Activated naive CD4-positive, alpha-beta T cell treated with anti-CD3 and anti-CD28 coated beads, Interleukin-2, amount 10 ng/mL, durations not matched to agents 7 days and 5 days (primary cell): Measurements from ENCODE around the gene MVB12B.

Experiments used
- CTCF ChIA-PET: fragments of 350-600 bp; sonication (Branson Sonifier 250); formaldehyde crosslinking; loops from one replicate; lab custom pipeline; 2021; ENCODE audit warnings: antibody characterized with exemption; lab: Charles Lee
- DNase-seq: peaks from one replicate; pipeline ENCODE4 v3.0.0-alpha.2; 2020
- H3K27ac Mint-ChIP-seq: one replicate; pipeline ENCODE4 v1.8.0; 2021; ENCODE audit warnings: mild to moderate bottlenecking, moderate library complexity, mixed read lengths
- H3K27me3 Mint-ChIP-seq: one replicate; pipeline ENCODE4 v1.8.0; 2021; ENCODE audit warnings: mild to moderate bottlenecking, mixed read lengths
- H3K36me3 Mint-ChIP-seq: one replicate; pipeline ENCODE4 v1.8.0; 2021; ENCODE audit warnings: mixed read lengths
- H3K4me1 Mint-ChIP-seq: one replicate; pipeline ENCODE4 v1.8.0; 2021; ENCODE audit warnings: mixed read lengths
- H3K4me3 Mint-ChIP-seq: one replicate; pipeline ENCODE4 v1.8.0; 2021; ENCODE audit warnings: mild to moderate bottlenecking, moderate library complexity, mixed read lengths
- H3K9me3 Mint-ChIP-seq: one replicate; pipeline ENCODE4 v1.8.0; 2021; ENCODE audit warnings: mixed read lengths

The MVB12B gene

DNA sequence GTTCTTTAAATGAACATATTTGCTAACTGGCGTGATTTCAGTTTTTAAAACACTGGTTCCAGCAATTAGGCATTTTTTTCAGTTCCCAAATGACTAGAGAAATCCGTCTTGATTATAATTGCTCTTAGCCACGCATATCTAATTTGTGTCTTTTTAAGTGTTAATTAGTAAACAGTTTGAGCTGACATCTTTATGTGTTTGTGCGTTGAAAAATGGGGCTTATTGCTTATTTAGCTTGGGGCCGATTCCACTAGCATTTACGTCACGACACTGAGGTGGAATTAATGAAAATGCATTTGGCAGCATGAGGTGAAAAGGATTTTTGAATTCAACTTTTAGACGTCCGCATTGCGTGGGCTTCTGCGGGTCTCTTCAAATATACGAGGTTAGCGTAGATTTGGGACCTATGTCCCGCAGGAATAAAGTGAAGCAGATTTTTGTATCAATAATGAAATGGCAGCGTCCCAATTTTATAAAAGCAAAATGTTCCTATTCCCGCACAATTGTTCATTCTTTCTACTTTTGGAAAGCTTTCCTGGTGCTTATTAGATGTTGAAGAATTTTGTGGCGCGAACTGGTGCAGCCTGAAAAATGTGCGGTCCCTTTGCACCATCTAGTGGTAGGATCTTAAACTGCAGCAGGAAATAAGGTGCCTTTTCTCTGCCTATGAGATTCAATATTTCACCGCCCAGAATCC, 164.4 kb downstream of the MVB12B start:
- no peaks in the 10 kb centered on the region for H3K36me3 Mint-ChIP-seq
- peaks cover 59% of the 10 kb centered on the region for H3K27me3 Mint-ChIP-seq
- DNase-seq = peak; percentile 66
- H3K4me1 Mint-ChIP-seq = peaks cover 13% of the 10 kb centered on the region
- no peak overlapping the region for H3K4me3 Mint-ChIP-seq
- CTCF ChIA-PET = interaction anchor here (0.7 to 3.2 kb wide), 33 partner anchors 8 to 1084 kb away, joined by 3 to 49 read pairs (median 4); no protein-coding TSS in a partner anchor
- no peak overlapping the region for H3K27ac Mint-ChIP-seq
- no peaks in the 10 kb centered on the region for H3K9me3 Mint-ChIP-seq

DNA sequence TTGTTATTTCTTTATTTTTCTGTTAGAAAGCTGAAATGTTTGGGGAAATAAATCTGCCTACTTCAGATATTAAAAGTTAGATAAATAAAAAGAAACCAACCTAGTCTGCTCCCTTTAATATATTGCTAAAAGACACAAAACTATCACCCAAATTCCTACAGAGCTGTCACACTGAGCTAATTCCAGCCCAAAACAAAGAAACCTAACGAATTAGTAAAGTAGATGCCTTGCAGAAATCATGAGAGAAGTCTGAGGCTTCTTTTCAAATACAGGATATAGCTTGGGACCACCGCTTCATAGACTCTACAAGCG, 164.9 kb downstream of the MVB12B start:
- H3K9me3 Mint-ChIP-seq = no peaks in the 10 kb centered on the region
- no peak overlapping the region for H3K4me3 Mint-ChIP-seq
- CTCF ChIA-PET = interaction anchor here (0.7 to 3.2 kb wide), 27 partner anchors 9 to 1084 kb away, joined by 3 to 49 read pairs (median 4); no protein-coding TSS in a partner anchor
- H3K36me3 Mint-ChIP-seq = no peaks in the 10 kb centered on the region
- H3K27me3 Mint-ChIP-seq = peaks cover 56% of the 10 kb centered on the region
- no peak overlapping the region for H3K27ac Mint-ChIP-seq
- DNase-seq = no peak
- peaks cover 13% of the 10 kb centered on the region for H3K4me1 Mint-ChIP-seq

DNA sequence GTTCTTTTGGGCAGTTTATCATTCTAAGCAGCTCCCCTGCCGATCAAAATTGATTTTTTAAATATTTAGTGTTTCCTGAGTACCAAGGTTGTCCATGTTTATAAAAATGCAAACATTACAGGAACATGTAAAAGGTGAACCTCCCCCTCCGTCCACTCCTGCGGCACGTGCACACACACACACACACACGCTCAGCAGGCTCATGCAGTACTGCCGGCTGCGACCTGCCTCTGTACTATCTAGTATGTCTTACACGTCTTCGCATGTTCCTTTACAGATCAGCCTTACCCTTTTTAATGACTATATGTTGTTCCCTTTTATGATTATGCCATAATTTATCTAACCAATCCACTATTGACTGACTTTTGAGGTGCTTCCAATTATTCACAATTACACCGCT, 165.3 kb downstream of the MVB12B start:
- Mint-ChIP-seq H3K4me1 (peaks cover 13% of the 10 kb centered on the region), H3K27ac (no peak overlapping the region), H3K36me3 (no peaks in the 10 kb centered on the region), H3K27me3 (peaks cover 56% of the 10 kb centered on the region), H3K4me3 (no peak overlapping the region), H3K9me3 (no peaks in the 10 kb centered on the region)
- no peak for DNase-seq
- CTCF ChIA-PET = interaction anchor here (0.7 to 3.2 kb wide), 25 partner anchors 8 to 1085 kb away, joined by 3 to 49 read pairs (median 4); no protein-coding TSS in a partner anchor

DNA sequence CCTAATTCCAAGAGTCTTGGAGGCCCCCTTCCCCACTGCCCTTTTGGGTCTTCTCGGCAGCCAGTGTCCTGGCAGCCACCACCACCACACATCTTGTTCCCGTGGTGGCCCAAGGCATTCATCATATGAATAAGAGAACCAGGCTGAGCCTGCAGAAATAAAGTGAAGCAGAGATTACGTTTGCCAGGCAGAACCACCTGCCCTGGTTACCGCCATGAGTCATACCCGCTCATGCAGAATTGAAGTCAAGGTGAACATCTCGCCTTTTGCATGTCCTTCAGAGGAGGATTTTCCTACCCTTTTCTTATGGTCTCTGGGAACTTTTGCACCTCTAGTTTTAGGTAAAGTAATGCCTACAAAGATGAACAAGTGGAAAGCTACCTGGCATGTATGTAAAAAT, 167.6 kb downstream of the MVB12B start:
- no peak overlapping the region for H3K27ac Mint-ChIP-seq
- CTCF ChIA-PET = no interaction called here
- no peaks in the 10 kb centered on the region for H3K9me3 Mint-ChIP-seq
- H3K27me3 Mint-ChIP-seq = peaks cover 47% of the 10 kb centered on the region
- H3K4me3 Mint-ChIP-seq = no peak overlapping the region
- H3K4me1 Mint-ChIP-seq = peaks cover 13% of the 10 kb centered on the region
- no peaks in the 10 kb centered on the region for H3K36me3 Mint-ChIP-seq
- no peak for DNase-seq

DNA sequence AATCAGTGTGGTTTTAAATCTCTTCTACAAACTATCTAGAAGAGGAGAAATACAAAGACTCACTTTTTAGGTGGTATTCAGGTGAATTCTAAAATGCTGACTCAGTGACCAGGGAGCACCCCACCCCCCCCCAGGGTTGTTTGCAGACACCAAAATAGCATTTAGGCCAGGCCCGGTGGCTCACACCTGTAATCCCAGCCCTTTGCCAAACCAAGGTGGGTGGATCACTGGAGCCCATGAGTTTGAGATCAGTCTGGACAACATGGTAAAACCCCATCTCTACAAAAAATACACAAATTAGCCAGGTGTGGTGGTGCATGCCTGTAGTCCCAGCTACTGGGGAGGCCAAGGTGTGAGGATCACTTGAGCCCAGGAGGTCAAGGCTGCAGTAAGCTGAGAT, 168.1 kb downstream of the MVB12B start:
- CTCF ChIA-PET = interaction anchor here (0.6 kb wide), 1 partner anchor 1612 kb away, joined by 3 read pairs; no protein-coding TSS in a partner anchor
- H3K4me1 Mint-ChIP-seq = peaks cover 15% of the 10 kb centered on the region
- H3K9me3 Mint-ChIP-seq = no peaks in the 10 kb centered on the region
- no peak for DNase-seq
- H3K27ac Mint-ChIP-seq = no peak overlapping the region
- no peak overlapping the region for H3K4me3 Mint-ChIP-seq
- no peaks in the 10 kb centered on the region for H3K36me3 Mint-ChIP-seq
- H3K27me3 Mint-ChIP-seq = peaks cover 47% of the 10 kb centered on the region

DNA sequence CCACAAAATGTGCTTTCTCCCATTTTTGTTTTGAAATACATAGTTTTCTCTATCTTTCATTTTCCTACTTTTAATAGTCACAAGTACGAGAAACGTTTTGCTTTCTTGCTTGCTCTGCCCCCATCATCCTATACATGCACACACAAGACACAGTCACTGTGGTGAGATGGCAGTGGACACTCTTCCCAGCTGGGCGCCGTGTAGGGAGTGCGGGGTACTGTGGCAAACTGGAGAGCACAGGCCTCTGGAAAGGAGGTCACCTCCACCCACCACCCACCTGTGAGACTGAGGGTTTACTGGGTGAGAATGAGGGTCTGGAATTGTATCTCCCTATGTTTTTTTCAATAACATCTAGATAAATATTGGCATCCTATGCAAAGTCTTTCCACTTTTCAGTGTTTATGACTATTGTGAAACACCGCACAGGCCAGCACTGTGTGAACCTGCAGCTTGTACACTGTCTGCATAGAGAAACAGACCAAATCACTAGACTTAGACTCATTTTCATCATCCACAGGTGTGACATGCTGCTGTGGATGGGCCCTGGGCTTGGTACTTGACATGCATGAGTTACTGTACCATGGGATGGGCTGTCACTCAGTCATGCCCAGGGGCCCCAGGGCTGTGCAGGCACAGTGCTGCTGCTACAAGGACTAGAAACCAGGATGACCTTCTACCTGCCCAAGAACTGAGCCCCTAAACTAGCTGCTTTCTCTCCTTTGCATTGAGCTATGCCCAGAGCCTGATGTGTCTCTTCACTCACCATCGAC, 169.0 kb downstream of the MVB12B start:
- H3K36me3 Mint-ChIP-seq = no peaks in the 10 kb centered on the region
- H3K9me3 Mint-ChIP-seq = no peaks in the 10 kb centered on the region
- H3K27me3 Mint-ChIP-seq = peaks cover 47% of the 10 kb centered on the region
- DNase-seq = no peak
- no peak overlapping the region for H3K27ac Mint-ChIP-seq
- H3K4me3 Mint-ChIP-seq = no peak overlapping the region
- peaks cover 9% of the 10 kb centered on the region for H3K4me1 Mint-ChIP-seq
- CTCF ChIA-PET = interaction anchor here (0.6 to 7.5 kb wide), 2 partner anchors 61 to 1612 kb away, joined by 3 to 109 read pairs; no protein-coding TSS in a partner anchor

DNA sequence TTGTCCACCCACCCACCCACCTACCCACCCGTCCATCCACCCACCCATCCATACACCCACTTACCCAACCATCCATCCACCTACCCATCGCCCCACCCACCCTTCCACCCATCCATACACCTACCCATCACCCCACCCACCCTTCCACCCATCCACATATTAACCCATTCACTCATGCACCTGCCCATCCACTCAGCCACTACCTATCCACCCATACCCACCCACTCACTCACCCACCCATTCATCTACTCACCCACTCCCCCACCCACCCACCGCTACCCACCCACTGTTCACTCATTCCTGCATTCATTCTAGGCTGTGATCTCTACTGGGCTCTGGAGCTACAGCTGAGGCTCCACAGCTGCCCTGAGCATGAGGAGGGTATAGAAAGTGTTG, 169.6 kb downstream of the MVB12B start:
- CTCF ChIA-PET = interaction anchor here (7.5 kb wide), 1 partner anchor 60 kb away, joined by 109 read pairs; no protein-coding TSS in a partner anchor
- no peak overlapping the region for H3K27ac Mint-ChIP-seq
- DNase-seq = no peak

DNA sequence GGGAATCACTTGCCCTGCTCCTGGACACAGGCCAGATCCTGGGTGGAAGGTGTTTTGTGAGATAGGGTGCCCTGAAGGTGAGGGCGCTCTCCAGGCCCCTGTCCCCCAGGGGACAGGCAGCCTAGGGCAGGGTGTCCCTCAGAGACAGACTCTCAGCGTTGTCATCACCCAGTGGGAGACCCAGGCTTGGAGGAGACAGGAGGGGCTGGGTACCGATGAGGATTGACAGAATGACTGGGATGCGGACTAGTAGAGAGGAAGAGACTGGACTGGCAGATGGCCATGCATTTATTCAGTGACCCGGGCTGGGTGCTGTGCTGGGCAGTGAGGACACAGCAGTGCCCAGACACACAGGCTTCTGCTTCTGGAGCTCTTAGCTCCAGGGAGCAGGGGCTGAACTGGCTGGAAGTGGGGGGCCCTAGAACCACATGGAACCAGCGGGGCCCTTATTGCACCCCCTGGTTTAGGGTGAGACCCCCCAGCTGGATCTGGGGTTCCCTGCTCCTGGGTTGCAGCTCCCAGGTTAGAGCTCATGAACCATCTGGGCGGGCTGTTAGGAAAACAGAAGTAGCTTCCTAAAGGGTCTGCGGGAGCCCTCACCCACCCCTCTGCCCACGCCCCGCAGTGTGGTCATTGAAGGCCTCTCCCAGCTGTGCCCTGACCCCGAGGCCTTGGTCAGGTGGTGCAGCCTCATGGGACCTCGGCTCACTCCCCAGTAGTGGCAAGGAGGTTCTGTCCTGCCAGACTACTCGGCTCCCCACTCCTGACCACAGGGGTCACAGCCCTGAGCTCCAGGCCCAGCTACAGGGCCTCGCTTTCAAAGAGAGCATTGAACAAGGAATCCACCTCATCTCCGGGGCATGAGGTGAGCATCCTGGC, 170.4 kb downstream of the MVB12B start:
- Mint-ChIP-seq H3K27me3 (peaks cover 55% of the 10 kb centered on the region), H3K36me3 (no peaks in the 10 kb centered on the region), H3K4me3 (no peak overlapping the region), H3K4me1 (peaks cover 2% of the 10 kb centered on the region), H3K27ac (no peak overlapping the region), H3K9me3 (no peaks in the 10 kb centered on the region)
- no peak for DNase-seq
- CTCF ChIA-PET = interaction anchor here (2.2 to 7.5 kb wide), 2 partner anchors 59 to 66 kb away, joined by 13 to 109 read pairs; no protein-coding TSS in a partner anchor

More for the DNA sequence above, 169.6 kb downstream of the MVB12B start:
- H3K9me3 Mint-ChIP-seq = no peaks in the 10 kb centered on the region
- no peak overlapping the region for H3K4me3 Mint-ChIP-seq
- H3K4me1 Mint-ChIP-seq = peaks cover 4% of the 10 kb centered on the region
- peaks cover 53% of the 10 kb centered on the region for H3K27me3 Mint-ChIP-seq
- no peaks in the 10 kb centered on the region for H3K36me3 Mint-ChIP-seq

DNA sequence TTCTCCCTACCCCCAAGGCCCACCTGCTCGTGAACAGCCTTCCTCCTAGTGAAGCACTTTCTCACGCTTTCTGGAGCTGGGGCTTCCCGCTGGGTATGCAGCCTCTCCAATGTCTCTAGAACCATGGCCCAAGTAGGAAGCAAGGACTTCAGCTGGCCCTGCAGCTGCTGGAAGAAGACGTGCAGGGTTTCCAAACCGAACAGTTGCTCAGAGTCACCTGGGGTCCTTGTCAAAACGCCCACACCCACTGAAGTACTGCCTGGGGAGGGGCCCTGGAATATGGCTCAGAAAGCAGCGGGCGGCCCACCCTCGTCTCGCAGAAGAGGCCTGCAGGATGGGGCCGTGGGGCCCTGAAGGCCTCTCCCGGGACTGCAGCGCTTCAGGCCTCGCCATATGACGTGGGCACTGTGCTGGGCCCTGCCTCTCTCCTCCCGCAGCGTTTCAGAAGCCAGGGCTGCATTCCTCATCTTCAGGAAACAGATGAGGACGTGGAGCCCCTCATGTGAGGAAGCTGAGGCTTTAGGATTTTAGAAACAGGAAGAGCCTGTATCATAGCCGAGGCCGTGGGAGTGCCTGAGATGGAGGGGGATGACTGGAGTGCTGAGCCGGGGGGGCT, 171.1 kb downstream of the MVB12B start:
- CTCF ChIA-PET = interaction anchor here (1.4 to 7.5 kb wide), 4 partner anchors 41 to 65 kb away, joined by 4 to 109 read pairs (median 10); no protein-coding TSS in a partner anchor
- no peaks in the 10 kb centered on the region for H3K9me3 Mint-ChIP-seq
- no peak for DNase-seq
- H3K36me3 Mint-ChIP-seq = no peaks in the 10 kb centered on the region
- peaks cover 50% of the 10 kb centered on the region for H3K27me3 Mint-ChIP-seq
- no peak overlapping the region for H3K4me3 Mint-ChIP-seq
- no peak overlapping the region for H3K27ac Mint-ChIP-seq
- peaks cover 2% of the 10 kb centered on the region for H3K4me1 Mint-ChIP-seq

DNA sequence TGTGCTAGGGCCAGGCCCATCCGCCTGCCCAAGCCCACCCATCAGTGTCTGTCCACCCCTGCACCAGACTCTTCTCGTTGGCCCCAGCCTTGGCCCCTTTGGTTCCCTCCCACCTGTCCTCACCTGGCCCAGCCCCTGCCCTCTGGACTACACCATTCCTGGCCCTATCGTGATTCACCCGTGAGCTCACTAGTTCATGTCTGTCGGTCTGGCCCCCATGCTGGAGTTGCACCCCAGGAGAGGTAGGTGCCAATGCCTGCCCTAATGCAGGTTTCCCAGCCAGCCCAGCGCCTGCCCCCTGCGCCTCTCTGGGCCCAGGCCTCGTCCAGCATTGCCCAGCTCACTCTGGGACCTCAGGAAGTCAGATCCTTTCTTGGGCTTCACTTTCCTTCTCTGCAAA, 171.7 kb downstream of the MVB12B start:
- Mint-ChIP-seq H3K27ac (no peak overlapping the region), H3K9me3 (no peaks in the 10 kb centered on the region), H3K4me3 (no peak overlapping the region), H3K4me1 (peaks cover 2% of the 10 kb centered on the region), H3K27me3 (peaks cover 50% of the 10 kb centered on the region), H3K36me3 (no peaks in the 10 kb centered on the region)
- DNase-seq = no peak
- CTCF ChIA-PET = interaction anchor here (0.7 to 7.5 kb wide), 13 partner anchors 9 to 163 kb away, joined by 3 to 109 read pairs (median 3); no protein-coding TSS in a partner anchor

DNA sequence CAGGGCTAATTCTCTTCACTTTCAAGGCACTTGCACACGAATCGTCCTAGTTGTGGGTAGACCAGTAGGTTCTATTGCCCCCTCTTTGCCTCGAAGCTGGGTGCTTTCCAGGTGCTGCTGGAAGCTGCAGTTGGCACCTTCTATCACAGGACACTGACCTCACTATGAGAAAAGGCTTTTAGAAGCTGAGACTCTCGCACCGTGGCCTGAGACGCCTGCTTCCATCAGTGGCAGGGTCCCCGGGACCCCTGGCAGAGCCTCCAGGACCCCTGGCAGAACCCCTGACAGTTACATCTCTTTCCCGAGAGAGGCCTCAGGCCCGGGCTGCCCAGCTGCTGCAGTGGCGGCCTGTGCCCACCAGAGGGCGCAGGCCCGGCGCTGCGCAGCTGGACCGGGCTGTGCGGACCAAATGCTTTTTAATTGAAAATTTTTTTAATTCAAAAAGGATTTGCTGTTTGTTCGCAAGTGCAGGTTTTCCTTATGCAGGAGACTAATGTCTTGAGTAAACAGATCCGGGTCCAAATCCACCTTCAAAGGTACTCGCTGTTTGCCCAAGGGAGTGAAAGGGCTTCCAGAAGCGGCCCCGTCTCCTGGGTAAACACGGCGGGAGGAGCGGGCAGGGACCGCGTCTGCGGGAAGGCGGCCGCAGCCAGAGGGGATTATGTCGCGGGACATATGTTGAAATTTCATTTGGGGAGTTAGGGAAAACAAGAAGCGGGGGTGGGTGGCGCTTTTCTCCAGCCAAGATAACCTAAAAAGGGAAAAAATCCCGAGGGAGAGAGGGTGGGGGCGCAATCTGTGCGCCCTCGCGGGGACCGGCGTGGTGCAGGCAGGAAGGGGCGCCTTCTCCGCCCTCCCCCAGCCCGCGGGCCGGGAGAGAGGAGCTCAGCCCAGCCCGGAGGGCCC, 172.6 kb downstream of the MVB12B start:
- Mint-ChIP-seq H3K4me1 (peaks cover 2% of the 10 kb centered on the region), H3K27me3 (peaks cover 42% of the 10 kb centered on the region), H3K36me3 (no peaks in the 10 kb centered on the region), H3K4me3 (peak overlapping the region; percentile 10), H3K27ac (no peak overlapping the region), H3K9me3 (no peaks in the 10 kb centered on the region)
- peak; percentile 44 for DNase-seq
- CTCF ChIA-PET = interaction anchor here (0.5 to 7.5 kb wide), 27 partner anchors 8 to 1163 kb away, joined by 3 to 109 read pairs (median 4); no protein-coding TSS in a partner anchor

DNA sequence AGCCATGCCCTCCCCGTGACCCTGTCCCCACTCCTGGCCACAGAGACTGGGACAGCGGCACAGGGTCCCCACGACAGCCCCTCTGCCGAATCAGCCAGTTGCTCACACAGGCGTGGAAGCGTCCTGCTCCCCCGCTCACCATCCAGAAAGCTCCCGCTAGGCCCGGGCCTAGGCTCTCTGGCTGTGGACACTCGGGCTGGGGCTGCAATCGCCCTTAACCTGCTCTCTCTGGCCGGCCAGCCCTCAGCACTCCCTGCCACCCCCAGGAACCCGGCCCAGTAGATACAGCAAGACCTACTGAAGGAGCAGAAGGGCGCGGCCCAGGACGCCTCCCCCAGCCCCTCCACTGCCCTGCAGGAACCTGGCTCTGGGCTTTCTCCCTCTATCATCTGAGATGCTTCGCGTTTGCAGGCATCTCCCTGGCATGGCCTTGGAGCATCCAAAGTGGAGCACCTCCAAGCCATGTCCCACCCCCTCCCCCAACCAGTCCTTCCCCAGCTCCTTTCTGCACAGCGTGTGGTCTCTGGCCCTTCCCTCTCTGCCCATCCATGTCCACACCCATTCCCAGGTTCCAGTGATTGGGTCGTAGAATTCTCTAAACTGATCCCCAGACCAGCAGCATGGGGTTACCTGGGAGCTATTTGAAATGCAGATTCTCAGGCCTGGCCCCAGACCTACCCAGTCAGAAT, 173.4 kb downstream of the MVB12B start:
- Mint-ChIP-seq H3K27ac (no peak overlapping the region), H3K4me1 (peaks cover 2% of the 10 kb centered on the region), H3K27me3 (peaks cover 41% of the 10 kb centered on the region), H3K4me3 (no peak overlapping the region), H3K9me3 (no peaks in the 10 kb centered on the region), H3K36me3 (no peaks in the 10 kb centered on the region)
- DNase-seq = no peak
- CTCF ChIA-PET = interaction anchor here (0.5 to 7.5 kb wide), 18 partner anchors 9 to 1164 kb away, joined by 3 to 109 read pairs (median 4); no protein-coding TSS in a partner anchor
